GM19467 (cell line): Measurements from ENCODE around the gene TEX101.
"Not testable (repeated sequence)": the region's sequence is repeated elsewhere in the genome, so short reads cannot be mapped to it uniquely, and the experiment has no call there.

Source experiments
- ATAC-seq: cut with Tn5 transposase; IDR thresholded peaks from one replicate; pipeline ENCODE4 v1.9.1; 2021; ENCODE audit warnings: mild to moderate bottlenecking, moderate library complexity; ENCODE audit not compliant: unreplicated experiment

The TEX101 gene, protein sequence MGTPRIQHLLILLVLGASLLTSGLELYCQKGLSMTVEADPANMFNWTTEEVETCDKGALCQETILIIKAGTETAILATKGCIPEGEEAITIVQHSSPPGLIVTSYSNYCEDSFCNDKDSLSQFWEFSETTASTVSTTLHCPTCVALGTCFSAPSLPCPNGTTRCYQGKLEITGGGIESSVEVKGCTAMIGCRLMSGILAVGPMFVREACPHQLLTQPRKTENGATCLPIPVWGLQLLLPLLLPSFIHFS

GRCh38 chr19:43414554-43414953 lies at the start of gene TEX101:
Gene TEX101, plus strand, starts transcription at chr19:43414890. Its CDS starts 1,030 bp downstream, at chr19:43415920.
- no peak for ATAC-seq

DNA sequence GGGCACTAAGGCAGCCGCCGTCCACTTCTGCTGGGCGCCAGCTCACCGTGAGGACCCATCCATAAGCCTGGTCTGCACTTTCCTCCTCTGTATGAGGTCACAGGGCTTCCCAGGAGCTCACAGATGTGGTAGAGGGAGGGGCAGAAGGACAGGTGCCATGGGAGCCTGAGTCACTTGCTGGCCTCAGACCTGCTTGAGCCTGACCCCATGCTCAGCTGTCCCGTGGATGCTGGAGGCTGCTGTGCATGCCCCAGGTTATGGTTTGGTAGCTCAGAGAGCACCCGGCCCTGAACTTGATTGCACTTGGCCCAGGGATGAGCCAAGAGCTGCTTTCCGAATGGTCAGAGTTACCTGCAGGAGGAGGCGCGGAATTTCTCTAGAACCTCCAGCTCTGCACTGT lies 49.0 kb upstream of the TEX101 start:
- ATAC-seq = not testable (repeated sequence)

GRCh38 chr19:43367822-43368221 lies 46.9 kb upstream of the TEX101 start:
- ATAC-seq = no peak

DNA sequence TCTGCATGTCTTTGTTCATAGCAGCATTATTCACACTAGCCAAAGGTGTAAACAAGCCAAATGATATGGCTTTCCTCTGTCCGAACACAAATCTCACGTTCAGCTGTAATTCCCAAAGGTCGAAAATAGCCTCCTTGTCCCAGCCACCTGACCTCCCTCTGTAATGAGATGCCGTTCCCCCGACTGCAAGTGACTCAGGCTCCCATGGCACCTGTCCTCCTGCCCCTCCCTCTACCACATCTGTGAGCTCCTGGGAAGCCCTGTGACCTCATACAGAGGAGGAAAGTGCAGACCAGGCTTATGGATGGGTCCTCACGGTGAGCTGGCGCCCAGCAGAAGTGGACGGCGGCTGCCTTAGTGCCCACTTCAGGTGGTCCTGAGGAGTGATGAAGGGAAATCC lies 45.8 kb upstream of the TEX101 start:
- not testable (repeated sequence) for ATAC-seq

DNA sequence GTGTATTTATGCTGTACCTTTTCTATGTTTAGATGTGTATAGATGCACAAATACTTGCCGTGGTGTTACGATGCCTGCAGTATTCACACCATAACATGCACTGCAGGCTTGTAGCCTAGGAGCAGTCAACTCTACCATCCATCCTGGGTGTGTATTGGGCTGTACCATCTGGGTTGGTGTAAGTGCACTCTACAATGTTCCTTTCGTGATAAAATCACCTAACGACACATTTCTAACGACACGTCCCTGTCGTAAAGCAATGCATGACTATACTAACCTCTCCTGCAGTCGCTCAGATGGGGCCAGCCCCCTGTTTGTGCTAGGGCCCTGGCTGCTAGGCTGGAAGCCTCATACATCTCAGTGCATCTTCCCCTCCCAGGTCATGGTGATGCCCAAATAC lies 42.8 kb upstream of the TEX101 start:
- ATAC-seq = no peak

- ATAC-seq = no peak
Observed at GRCh38 chr19:43372462-43372861, 42.2 kb upstream of the TEX101 start.

GRCh38 chr19:43377624-43378023 lies 37.1 kb upstream of the TEX101 start:
- not testable (repeated sequence) for ATAC-seq

DNA sequence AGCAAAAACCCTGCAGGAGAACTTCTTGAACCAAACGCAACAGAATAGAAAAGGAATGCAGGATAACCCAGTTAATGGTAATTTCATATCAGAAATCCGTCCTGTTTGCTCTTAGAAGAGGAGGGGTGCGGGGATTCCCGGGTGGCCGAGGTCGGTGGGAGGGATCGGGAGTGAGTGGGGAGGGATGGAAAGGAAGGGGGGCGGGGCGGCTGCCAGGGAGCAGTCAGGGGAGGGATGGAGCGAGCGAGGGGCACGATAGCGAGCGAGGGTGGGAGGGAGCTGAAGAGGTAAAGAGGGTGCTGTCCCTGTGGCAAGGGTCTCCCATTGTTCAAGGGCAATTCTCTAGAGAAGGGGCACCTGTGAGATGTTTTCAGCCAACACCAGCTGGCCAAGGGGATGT lies 34.7 kb upstream of the TEX101 start:
- ATAC-seq = no peak

DNA sequence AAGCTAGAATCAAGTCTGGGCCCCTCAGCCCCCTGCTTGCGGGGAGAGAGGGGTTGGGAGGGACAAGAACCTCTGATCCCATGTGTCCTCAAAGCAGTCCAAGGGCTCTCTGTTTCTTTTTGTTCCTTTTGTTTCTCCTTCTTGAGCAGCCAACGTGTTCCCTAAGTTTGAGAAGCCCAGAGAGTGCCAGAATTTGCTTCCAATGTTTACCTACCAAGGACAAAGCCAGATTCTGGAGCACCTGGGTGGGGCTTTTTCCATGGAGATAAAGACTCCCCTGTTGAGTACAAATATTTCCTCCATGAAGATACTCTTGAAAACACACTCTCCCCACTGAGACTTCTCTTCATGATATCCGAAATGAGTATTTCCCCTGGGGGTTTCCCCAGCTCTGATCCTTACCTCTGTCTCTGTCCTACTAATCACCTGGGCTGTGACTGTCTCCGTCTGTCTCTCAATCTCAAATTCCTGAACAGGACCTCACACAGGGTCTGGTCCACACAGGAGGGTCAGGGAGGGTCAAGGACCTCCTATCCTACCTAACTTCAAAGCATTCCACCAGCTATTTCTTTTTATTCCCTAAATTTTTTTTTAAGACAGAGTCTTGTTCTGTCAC lies 33.8 kb upstream of the TEX101 start:
- ATAC-seq = no peak

DNA sequence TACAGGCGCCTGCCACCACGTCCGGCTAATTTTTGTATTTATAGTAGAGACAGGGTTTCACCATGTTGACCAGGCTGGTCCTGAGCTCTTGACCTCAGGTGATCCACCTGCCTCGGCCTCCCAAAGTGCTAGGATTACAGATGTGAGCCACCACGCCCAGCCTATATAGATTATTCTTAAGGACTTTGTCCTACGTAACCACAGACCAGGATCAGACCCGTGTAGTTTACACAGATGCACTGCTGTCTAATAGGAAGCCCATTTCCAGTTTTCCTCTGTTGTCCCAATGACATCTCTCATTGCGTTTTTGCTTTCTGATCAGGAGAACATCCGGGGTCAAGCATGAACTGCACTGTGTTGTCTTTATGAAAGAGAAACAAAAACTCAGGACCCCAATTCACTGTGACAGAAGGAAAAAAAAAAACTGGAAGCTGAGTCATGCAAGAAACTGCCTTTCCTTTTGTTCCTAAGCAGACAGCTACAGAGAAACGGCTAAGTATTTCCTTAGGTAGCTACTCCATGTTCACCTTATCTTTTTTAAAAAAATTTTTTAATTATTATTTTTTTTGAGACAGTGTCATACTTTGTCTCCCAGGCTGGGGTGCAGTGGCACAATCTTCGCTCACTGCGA lies 32.0 kb upstream of the TEX101 start:
- ATAC-seq = not testable (repeated sequence)

GRCh38 chr19:43383254-43383653 lies 31.4 kb upstream of the TEX101 start:
- ATAC-seq = not testable (repeated sequence)

DNA sequence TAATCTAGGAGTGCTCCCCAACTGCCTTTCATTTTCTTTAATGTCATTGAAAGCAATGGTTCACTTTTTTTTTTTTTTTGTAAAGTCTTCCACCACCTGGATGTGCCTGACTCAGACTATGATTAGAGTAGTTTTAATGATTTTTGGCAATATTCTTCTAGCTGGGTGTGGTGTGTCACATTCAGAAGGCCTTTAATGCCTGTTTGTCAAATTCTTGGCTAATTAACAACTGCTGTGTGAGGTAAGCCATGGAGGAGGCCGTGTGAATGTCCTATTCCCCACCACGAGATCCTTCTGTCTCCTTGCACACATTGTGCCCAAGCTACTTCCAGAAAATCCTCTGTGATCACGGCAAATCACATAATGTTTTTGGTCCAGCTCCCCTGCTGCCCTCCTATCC lies 30.9 kb upstream of the TEX101 start:
- ATAC-seq = not testable (repeated sequence)

DNA sequence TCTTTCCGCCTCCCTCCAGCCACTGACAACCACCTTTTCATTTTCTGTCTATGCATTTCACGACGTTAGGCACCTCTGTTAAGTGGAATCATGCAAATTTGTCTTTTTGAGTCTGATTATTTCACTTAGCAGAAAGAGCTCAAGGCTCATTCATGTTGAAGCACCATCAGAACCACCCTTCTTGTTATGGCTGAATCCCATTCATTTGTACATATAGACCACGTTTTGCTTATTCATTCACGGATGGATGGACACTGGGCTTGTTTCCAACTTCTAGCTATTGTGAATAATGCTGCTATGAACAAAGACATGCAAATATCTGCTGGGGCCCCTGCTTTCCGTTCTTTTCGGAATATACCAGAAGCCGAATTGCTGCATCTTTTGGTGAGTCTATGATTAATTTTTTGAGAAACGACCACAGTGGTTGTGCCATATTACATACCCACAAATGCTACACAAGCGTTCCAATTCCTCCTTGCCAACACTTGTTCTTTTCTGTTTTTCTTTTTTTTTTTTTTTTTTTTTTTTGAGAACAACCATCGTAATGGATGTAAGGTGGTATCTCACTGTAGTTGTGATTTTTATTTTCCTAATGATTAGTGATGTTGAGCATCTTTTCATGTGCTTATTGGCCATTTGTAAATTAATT lies 23.7 kb upstream of the TEX101 start:
- ATAC-seq = not testable (repeated sequence)

GRCh38 chr19:43391552-43391935 lies 23.1 kb upstream of the TEX101 start:
- ATAC-seq = not testable (repeated sequence)

DNA sequence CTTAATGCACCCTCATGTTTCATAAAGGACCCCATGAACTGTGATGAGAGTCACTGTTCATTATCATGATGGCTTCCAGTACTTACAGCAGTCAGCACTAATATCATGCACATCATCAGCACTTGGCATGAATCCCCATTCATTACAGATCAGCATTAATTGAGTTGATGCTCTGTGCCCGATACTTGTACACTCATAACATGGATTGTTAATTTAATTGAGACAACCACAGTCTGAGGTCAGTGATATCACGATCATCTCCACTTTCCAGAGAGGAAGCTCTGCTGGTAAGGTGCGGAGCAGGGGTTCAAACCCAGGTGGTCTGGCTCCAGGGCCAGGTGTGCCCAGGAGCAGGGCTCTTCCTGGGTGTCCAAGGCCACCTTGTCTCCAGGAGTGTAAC lies 21.2 kb upstream of the TEX101 start:
- not testable (repeated sequence) for ATAC-seq

DNA sequence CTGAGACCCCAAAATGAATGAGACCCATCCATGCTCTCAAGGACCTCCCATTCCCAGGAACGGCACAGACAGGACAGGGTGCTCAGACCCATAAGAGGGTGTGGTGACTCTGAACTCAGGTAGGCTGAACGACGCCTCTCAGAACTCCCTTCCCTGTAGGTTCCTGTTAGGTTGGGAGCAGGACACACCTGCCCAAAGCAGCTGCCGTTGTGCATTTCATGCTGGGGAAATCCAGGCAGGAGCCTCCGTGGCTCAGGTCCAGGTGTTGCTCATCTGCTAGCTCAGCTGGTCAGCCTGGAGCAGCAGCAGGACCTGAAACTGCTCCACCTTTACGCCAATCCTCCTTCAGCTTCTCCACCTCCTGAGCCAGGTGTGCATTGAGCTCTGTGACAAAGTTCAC lies 19.1 kb upstream of the TEX101 start:
- no peak for ATAC-seq

DNA sequence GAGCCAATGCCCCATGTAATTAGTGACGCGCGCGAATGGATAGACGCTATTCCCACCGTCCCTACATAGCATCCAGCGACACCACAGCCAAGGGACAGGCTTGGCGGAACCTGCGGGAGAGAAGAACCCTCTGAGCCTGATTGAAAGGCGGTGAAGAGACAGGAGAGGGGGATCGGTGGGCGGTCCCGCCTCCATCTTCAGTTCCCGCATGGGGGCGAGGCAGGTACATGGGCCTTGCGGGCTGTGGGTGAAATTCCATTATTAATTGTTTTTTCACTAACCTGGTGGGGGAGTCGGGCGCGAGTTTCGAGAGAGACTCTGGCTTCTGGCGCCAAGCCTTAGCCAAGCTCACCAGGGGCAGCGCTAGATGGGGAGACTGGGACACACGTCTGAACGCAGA lies 8.4 kb upstream of the TEX101 start:
- ATAC-seq = no peak

- no peak for ATAC-seq
Observed at GRCh38 chr19:43407416-43408005, 7.2 kb upstream of the TEX101 start.

- no peak for ATAC-seq
Observed at GRCh38 chr19:43408043-43408442, 6.6 kb upstream of the TEX101 start.

DNA sequence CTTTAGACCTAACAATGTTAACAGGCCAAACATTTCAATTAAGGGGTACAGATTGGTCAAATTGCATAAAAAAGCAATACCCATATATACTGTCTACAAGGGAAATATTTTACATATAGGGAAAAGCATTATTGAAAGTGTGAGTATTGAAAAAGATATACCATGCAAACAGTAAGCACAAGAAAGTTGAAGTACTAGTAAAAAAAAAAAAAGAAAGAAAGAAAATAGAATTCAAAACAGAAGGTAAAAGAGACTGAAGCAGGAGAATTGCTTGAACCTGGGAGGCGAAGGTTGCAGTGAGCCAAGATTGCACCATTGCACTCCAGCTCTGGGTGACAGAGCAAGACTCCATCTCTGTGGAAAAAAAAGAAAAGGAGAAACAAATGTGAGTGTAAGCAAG lies 5.3 kb upstream of the TEX101 start:
- ATAC-seq = no peak

DNA sequence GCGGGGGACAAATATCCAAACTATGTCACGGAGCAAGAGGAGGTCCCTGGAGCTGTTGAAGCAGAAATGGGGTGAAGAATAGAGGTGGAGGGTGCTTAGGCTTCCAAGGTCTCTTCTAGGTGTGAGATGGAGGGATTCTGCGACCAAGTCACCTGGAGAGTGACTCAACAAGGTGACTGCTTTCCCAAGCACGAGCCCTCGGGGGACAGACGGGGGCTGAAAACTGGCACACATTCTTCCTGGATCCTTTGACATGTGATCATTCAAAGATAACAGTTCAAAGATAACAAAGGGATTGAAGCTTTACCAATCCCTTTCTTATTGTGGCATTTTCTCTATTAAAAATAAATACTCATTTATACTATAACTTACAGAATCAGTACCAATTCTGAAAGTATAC lies 2.2 kb upstream of the TEX101 start:
- ATAC-seq = no peak
